GM12864 (cell line): Measurements from ENCODE around the gene ATP10D.

Experiments used
- DNase-seq: peaks from one replicate; pipeline ENCODE4 v3.0.0-alpha.2; 2011; ENCODE audit warnings: low read depth
- H3K4me3 ChIP-seq: 2 replicates; pipeline ENCODE4 v1.5.1; 2011; ENCODE audit warnings: mild to moderate bottlenecking, low read depth, low read length, control low read depth
- TF ChIP-seq, protein P1 (sequence below): IDR thresholded peaks from 2 replicates; pipeline ENCODE4 v1.5.1; 2011; ENCODE audit warnings: low read depth, mild to moderate bottlenecking, moderate library complexity, low read length, control low read depth, inconsistent platforms; ENCODE audit errors: missing control alignments

Gene ATP10D

GRCh38 chr4:47465004-47465403 is 20.1 kb upstream of the ATP10D start:
- H3K4me3 ChIP-seq, result no peak overlapping the region
- TF ChIP-seq, protein P1, sequence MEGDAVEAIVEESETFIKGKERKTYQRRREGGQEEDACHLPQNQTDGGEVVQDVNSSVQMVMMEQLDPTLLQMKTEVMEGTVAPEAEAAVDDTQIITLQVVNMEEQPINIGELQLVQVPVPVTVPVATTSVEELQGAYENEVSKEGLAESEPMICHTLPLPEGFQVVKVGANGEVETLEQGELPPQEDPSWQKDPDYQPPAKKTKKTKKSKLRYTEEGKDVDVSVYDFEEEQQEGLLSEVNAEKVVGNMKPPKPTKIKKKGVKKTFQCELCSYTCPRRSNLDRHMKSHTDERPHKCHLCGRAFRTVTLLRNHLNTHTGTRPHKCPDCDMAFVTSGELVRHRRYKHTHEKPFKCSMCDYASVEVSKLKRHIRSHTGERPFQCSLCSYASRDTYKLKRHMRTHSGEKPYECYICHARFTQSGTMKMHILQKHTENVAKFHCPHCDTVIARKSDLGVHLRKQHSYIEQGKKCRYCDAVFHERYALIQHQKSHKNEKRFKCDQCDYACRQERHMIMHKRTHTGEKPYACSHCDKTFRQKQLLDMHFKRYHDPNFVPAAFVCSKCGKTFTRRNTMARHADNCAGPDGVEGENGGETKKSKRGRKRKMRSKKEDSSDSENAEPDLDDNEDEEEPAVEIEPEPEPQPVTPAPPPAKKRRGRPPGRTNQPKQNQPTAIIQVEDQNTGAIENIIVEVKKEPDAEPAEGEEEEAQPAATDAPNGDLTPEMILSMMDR, result no peak
- peak; percentile 64 for DNase-seq

- no peak overlapping the region for H3K4me3 ChIP-seq
- no peak for DNase-seq
- TF ChIP-seq, protein P1, result no peak
These were observed 18.9 kb upstream of the ATP10D start for GRCh38 chr4:47466056-47466785.

- TF ChIP-seq, protein P1, result no peak
- no peak for DNase-seq
- no peak overlapping the region for H3K4me3 ChIP-seq
These were observed 16.2 kb upstream of the ATP10D start for GRCh38 chr4:47468706-47469365.

DNA sequence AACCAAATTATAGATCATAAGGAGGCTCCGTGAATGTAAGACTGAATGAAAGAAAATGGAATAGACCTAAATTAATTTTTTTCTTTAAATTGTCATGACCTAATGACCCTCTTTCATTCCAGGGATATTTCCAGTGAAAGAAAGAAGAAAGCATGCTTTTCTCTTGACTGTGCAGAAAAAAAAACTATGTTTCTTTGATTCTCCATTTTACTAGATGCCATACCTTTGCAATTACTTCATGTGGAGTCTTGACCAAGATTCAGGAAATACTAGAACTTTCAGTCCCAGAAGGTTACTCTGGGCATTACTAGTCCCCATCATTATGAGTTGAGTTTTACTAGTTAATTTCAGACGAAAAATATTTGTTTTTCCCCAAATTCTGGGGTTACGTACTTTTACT is 15.1 kb upstream of the ATP10D start:
- no peak overlapping the region for H3K4me3 ChIP-seq
- TF ChIP-seq, protein P1, result no peak
- DNase-seq, result no peak

GRCh38 chr4:47471064-47471463 is 14.0 kb upstream of the ATP10D start:
- DNase-seq, result no peak
- H3K4me3 ChIP-seq, result no peak overlapping the region
- TF ChIP-seq, protein P1, result no peak

- DNase-seq, result no peak
- no peak overlapping the region for H3K4me3 ChIP-seq
- TF ChIP-seq, protein P1, result no peak
These were observed 13.5 kb upstream of the ATP10D start for GRCh38 chr4:47471591-47471990.
